ENCODE data around the gene JOSD2. TPM values are rescaled to one million over a fixed set of nuclear protein-coding genes. Genes with fewer than 3 reads are reported as not detected.

The JOSD2 gene
- total and polyA plus RNA-seq, 9 of the 15 experiments (the other 6 are each of a cell fraction or from before 2014, with no cell fraction given): 0.06 to 14.4 (median 3.1) TPM

GRCh38 chr19:50532952-50533351 is 22.0 kb upstream of the JOSD2 start:
- no peak for TF ChIP-seq EP300 (IDR thresholded peaks at IDR 0.05; ENCODE audit: low read length)
- TF ChIP-seq ZNF354B (CRISPR knock-in tag; IDR thresholded peaks at IDR 0.05): peak; percentile 93
- no peak for TF ChIP-seq ERF (CRISPR knock-in tag; IDR thresholded peaks at IDR 0.05)
- TF ChIP-seq ZNF507 (tag; conservative IDR thresholded peaks at IDR 0.05): peak; percentile 100
- no peak for TF ChIP-seq TFAP4 (CRISPR knock-in tag; IDR thresholded peaks at IDR 0.05; ENCODE audit: borderline replicate concordance)
- TF ChIP-seq RBM25 (IDR thresholded peaks at IDR 0.05; ENCODE audit: low read depth, low read length, severe bottlenecking): peak; percentile 57
- TF ChIP-seq CBX3 (IDR thresholded peaks at IDR 0.05; ENCODE audit: borderline replicate concordance in 1 of 2, low read length in 2 of 2): 0 out of 3 replicates have a peak, but pooled peaks of 1 of the 2 experiments have one; percentile 38
- WGBS (ENCODE audit: insufficient coverage, low coverage, missing lambda C conversion rate): 5% methylated on average over 4 of the region's 4 CpGs
- in situ Hi-C loops (cut with MboI): loop anchor here (5.0 to 10.0 kb wide), 2 partner anchors 249 to 382 kb away; partner anchors contain the start of gene KLK4
- ATAC-seq (no peak), FAIRE-seq (no peak), DNase-seq (ENCODE audit: extremely low read depth in 1 of 4, low spot score in 3 of 4) (no peak)
- Histone ChIP-seq H3K9me3 (replicated peaks; ENCODE audit: control insufficient read depth, insufficient read depth, low read depth, low read length) (peaks cover 3% of the 10 kb centered on the region), H3K4me2 (ENCODE audit: insufficient read depth, low read length) (no peak overlapping the region), H3K9me1 (ENCODE audit: control insufficient read depth, insufficient read depth, low read length) (peaks cover 3% of the 10 kb centered on the region), H3K27me3 (ENCODE audit: control insufficient read depth in 2 of 2, insufficient read depth in 2 of 2, low read length in 2 of 2) (peaks cover 3 to 22% of the 10 kb centered on the region in 2 experiments; a peak in 3 of 5 replicates), H3K79me2 (ENCODE audit: control insufficient read depth, insufficient read depth, low read length) (no peaks in the 10 kb centered on the region), H3K36me3 (ENCODE audit: control insufficient read depth, insufficient read depth, low read length) (no peaks in the 10 kb centered on the region), H3K27ac (ENCODE audit: extremely low read depth, low read depth, low read length) (no peak overlapping the region), H3K4me1 (replicated peaks in 1 of 2; ENCODE audit: control insufficient read depth in 2 of 2, insufficient read depth in 2 of 2, low read length in 2 of 2) (peaks cover 0 to 13% of the 10 kb centered on the region in 2 experiments; a peak in 2 of 5 replicates), H4K20me1 (replicated peaks; ENCODE audit: control insufficient read depth, insufficient read depth, low read length) (peaks cover 2% of the 10 kb centered on the region; the same call in 1 of the 2 replicates), H3K4me3 (no peak overlapping the region), H2AFZ (ENCODE audit: low read depth, low read length) (no peak overlapping the region), H3K9ac (ENCODE audit: insufficient read depth in 1 of 2, low read depth in 2 of 2, low read length in 2 of 2) (no peak overlapping the region)
- intact Hi-C loops (cut with micrococcal nuclease): loop anchor here (10.0 kb wide), 1 partner anchor 172 kb away; no protein-coding TSS in a partner anchor
- ChIA-PET POLR2A (no interaction called here), CTCF (ENCODE audit: low intra/inter-chr PET ratio) (interaction anchor here (0.7 kb wide), 1 partner anchor 323 kb away, joined by 4 read pairs; no protein-coding TSS in a partner anchor)
- BruUV-seq (replicated peaks): no TSS peak
